Measurements from ENCODE around the gene TCF4.

TCF4 gene

GRCh38 chr18:55515214-55515613 is 72.8 kb downstream of the TCF4 start:
- Histone ChIP-seq H2AFZ (ENCODE audit: low read length) (no peak overlapping the region), H3K4me2 (ENCODE audit: low read depth, low read length) (no peak overlapping the region), H3K36me3 (replicated peaks; ENCODE audit: insufficient read depth, low read length) (no peaks in the 10 kb centered on the region), H4K20me1 (ENCODE audit: insufficient read depth, low read length) (no peaks in the 10 kb centered on the region), H3K9me2 (replicated peaks; ENCODE audit: insufficient read depth, low read length) (no peaks in the 10 kb centered on the region), H3K79me2 (ENCODE audit: low read length) (no peaks in the 10 kb centered on the region), H3K9me3 (replicated peaks; ENCODE audit: insufficient read depth, low read length) (no peaks in the 10 kb centered on the region), H3K4me3 (ENCODE audit: low read length) (no peak overlapping the region), H3K27ac (ENCODE audit: low read length) (no peak overlapping the region), H3K27me3 (replicated peaks; ENCODE audit: insufficient read depth, low read length) (no peaks in the 10 kb centered on the region), H3K9ac (ENCODE audit: low read length) (no peak overlapping the region), H3K4me1 (ENCODE audit: low read length) (no peaks in the 10 kb centered on the region), H3F3A (ENCODE audit: insufficient read depth, low read length) (no peaks in the 10 kb centered on the region)
- no peak for DNase-seq
- TF ChIP-seq EZH2phosphoT487 (IDR thresholded peaks at IDR 0.05; ENCODE audit: low read length) (no peak), EZH2 (optimal IDR thresholded peaks at IDR 0.05; ENCODE audit: low read depth, low read length) (no peak), CTCF (IDR thresholded peaks at IDR 0.05; ENCODE audit: low read length) (no peak)

GRCh38 chr18:55513161-55513560 is 74.8 kb downstream of the TCF4 start:
- Histone ChIP-seq H3K4me1 (ENCODE audit: low read length) (no peaks in the 10 kb centered on the region), H3K27me3 (replicated peaks; ENCODE audit: insufficient read depth, low read length) (no peaks in the 10 kb centered on the region), H3K9me3 (replicated peaks; ENCODE audit: insufficient read depth, low read length) (no peaks in the 10 kb centered on the region), H3K9ac (ENCODE audit: low read length) (no peak overlapping the region), H3F3A (ENCODE audit: insufficient read depth, low read length) (no peaks in the 10 kb centered on the region), H2AFZ (ENCODE audit: low read length) (no peak overlapping the region), H3K4me2 (ENCODE audit: low read depth, low read length) (no peak overlapping the region), H3K36me3 (replicated peaks; ENCODE audit: insufficient read depth, low read length) (no peaks in the 10 kb centered on the region), H3K27ac (ENCODE audit: low read length) (no peak overlapping the region), H3K9me2 (replicated peaks; ENCODE audit: insufficient read depth, low read length) (no peaks in the 10 kb centered on the region), H3K4me3 (ENCODE audit: low read length) (no peak overlapping the region), H3K79me2 (ENCODE audit: low read length) (no peaks in the 10 kb centered on the region), H4K20me1 (ENCODE audit: insufficient read depth, low read length) (no peaks in the 10 kb centered on the region)
- TF ChIP-seq EZH2 (optimal IDR thresholded peaks at IDR 0.05; ENCODE audit: low read depth, low read length) (no peak), CTCF (IDR thresholded peaks at IDR 0.05; ENCODE audit: low read length) (no peak), EZH2phosphoT487 (IDR thresholded peaks at IDR 0.05; ENCODE audit: low read length) (no peak)
- no peak for DNase-seq

- Histone ChIP-seq H3K4me1 (ENCODE audit: low read length) (no peaks in the 10 kb centered on the region), H3K9me3 (replicated peaks; ENCODE audit: insufficient read depth, low read length) (no peaks in the 10 kb centered on the region), H3K4me3 (ENCODE audit: low read length) (no peak overlapping the region), H3K9me2 (replicated peaks; ENCODE audit: insufficient read depth, low read length) (no peaks in the 10 kb centered on the region), H3F3A (ENCODE audit: insufficient read depth, low read length) (no peaks in the 10 kb centered on the region), H3K4me2 (ENCODE audit: low read depth, low read length) (no peak overlapping the region), H3K36me3 (replicated peaks; ENCODE audit: insufficient read depth, low read length) (no peaks in the 10 kb centered on the region), H3K79me2 (ENCODE audit: low read length) (no peaks in the 10 kb centered on the region), H2AFZ (ENCODE audit: low read length) (no peak overlapping the region), H3K9ac (ENCODE audit: low read length) (no peak overlapping the region), H3K27ac (ENCODE audit: low read length) (no peak overlapping the region), H4K20me1 (ENCODE audit: insufficient read depth, low read length) (no peaks in the 10 kb centered on the region), H3K27me3 (replicated peaks; ENCODE audit: insufficient read depth, low read length) (no peaks in the 10 kb centered on the region)
- TF ChIP-seq EZH2 (optimal IDR thresholded peaks at IDR 0.05; ENCODE audit: low read depth, low read length) (no peak), EZH2phosphoT487 (IDR thresholded peaks at IDR 0.05; ENCODE audit: low read length) (no peak), CTCF (IDR thresholded peaks at IDR 0.05; ENCODE audit: low read length) (no peak)
- no peak for DNase-seq
Measured at GRCh38 chr18:55511277-55511676, 76.7 kb downstream of the TCF4 start.
